ENCODE data around the gene QPCT. TPM values are rescaled to one million over a fixed set of nuclear protein-coding genes. Genes with fewer than 3 reads are reported as not detected.
"Not testable (repeated sequence)": the region's sequence is repeated elsewhere in the genome, so short reads cannot be mapped to it uniquely, and the experiment has no call there.

Gene QPCT
- total RNA-seq (7.9 TPM), polyA plus RNA-seq (11.4 TPM)

DNA sequence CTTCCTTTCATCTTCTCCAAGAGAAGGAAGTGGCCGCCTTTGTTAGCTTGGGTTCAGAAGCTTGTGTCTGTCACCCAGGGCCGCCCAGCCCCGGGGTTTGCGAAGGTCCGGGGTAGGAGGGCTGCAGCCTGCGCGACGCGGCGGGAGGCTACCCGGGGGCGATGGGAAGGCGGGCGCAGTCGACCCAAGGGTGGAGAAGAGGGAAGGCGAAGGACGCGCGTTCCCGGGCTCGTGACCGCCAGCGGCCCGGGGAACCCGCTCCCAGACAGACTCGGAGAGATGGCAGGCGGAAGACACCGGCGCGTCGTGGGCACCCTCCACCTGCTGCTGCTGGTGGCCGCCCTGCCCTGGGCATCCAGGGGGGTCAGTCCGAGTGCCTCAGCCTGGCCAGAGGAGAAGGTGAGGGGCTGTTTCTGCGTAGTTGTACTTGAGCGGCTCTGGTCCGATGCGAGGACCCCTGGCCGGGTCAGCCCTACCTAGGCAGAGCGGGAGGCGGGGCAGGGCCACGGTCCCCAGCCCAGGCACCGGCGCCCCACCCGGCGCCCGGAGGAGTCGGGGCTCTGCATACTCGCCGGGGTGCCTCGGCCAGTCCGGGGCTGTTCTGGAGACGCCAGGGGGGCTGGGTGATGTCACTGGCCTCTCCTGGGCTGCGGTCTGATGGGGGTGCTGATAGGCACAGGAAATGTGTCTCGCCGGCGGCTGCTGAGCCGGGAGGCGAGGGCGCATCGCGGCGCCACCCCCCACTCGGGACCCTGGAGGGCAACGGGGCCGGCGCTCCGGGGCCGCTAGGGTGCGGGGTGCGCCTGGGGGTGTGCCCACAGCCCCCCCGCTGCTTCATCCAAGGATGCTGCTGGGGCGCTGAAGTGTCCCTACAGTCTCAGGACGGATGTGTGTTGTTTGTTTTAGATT, at the start of gene QPCT:
Gene QPCT, plus strand, starts transcription at position 178 of the 909 bp plus-strand sequence. Its CDS starts 102 bp downstream, at position 280.
- 2% methylated on average over 73 of the region's 73 CpGs for WGBS
- Histone ChIP-seq H3K36me3 (ENCODE audit: insufficient read depth) (no peaks in the 10 kb centered on the region), H3K4me1 (ENCODE audit: insufficient read depth) (peaks cover 2% of the 10 kb centered on the region), H3K27ac (ENCODE audit: low read depth) (peak within 1 kb of the TSS; percentile 77), H3K4me3 (ENCODE audit: low read depth, low read length) (peak within 1 kb of the TSS; percentile 63)
- no peak for DNase-seq (ENCODE audit: extremely low spot score)

DNA sequence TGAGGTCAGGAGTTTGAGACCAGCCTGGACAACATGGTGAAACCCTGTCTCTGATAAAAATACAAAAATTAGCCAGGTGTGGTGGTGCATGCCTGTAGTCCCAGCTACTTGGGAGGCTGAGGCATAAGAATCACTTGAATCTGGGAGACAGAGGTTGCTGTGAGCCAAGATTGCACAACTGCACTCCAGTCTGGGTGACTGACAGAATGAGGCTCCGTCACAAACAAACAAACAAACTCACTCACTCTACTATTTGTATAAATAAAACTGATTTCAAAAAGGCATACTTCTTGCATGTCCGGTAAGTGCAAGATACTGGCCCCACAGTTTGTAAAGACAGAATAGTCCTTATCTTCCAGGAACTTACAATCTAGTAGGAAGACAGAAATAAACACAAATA, 49.6 kb upstream of the QPCT start:
- not testable (repeated sequence) for H3K36me3 ChIP-seq (ENCODE audit: insufficient read depth); DNase-seq (ENCODE audit: extremely low spot score); H3K4me1 ChIP-seq (ENCODE audit: insufficient read depth); H3K4me3 ChIP-seq (ENCODE audit: low read depth, low read length); H3K27ac ChIP-seq (ENCODE audit: low read depth)
- 94% methylated on average over 2 of the region's 2 CpGs for WGBS

- no peak for DNase-seq (ENCODE audit: extremely low spot score)
- Histone ChIP-seq H3K27ac (ENCODE audit: low read depth) (no peak overlapping the region), H3K36me3 (ENCODE audit: insufficient read depth) (no peaks in the 10 kb centered on the region), H3K4me1 (ENCODE audit: insufficient read depth) (no peaks in the 10 kb centered on the region), H3K4me3 (ENCODE audit: low read depth, low read length) (no peak overlapping the region)
- 59% methylated on average over 1 of the region's 1 CpG for WGBS
Observed at GRCh38 chr2:37295469-37296073, 48.9 kb upstream of the QPCT start.

- no peak for DNase-seq (ENCODE audit: extremely low spot score)
- no peaks in the 10 kb centered on the region for H3K4me1 ChIP-seq (ENCODE audit: insufficient read depth)
- no peak overlapping the region for H3K27ac ChIP-seq (ENCODE audit: low read depth)
- no peaks in the 10 kb centered on the region for H3K36me3 ChIP-seq (ENCODE audit: insufficient read depth)
- no peak overlapping the region for H3K4me3 ChIP-seq (ENCODE audit: low read depth, low read length)
Observed at GRCh38 chr2:37297632-37298031, 46.8 kb upstream of the QPCT start.

DNA sequence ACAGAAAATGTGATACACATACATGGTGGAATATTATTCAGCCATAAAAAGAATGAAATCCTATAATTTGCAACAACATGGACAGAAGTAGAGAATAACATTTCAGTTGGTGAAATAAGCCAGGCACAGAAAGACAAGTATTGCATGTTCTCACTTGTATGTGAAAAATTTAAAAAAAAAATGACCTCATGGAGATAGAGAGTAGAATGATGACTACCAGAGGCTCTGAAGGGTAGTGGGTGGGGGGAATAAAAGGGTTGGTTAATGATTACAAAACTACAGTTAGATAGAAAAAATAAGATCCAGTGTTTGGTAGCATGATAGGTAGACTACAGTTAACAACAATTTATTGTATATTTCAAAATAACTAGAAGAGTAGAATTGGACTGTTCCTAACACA, 44.3 kb upstream of the QPCT start:
- Histone ChIP-seq H3K36me3 (ENCODE audit: insufficient read depth) (no peaks in the 10 kb centered on the region), H3K27ac (ENCODE audit: low read depth) (no peak overlapping the region), H3K4me1 (ENCODE audit: insufficient read depth) (no peaks in the 10 kb centered on the region), H3K4me3 (ENCODE audit: low read depth, low read length) (no peak overlapping the region)
- no peak for DNase-seq (ENCODE audit: extremely low spot score)

GRCh38 chr2:37300578-37300977, 43.9 kb upstream of the QPCT start:
- H3K27ac ChIP-seq (ENCODE audit: low read depth), result no peak overlapping the region
- 94% methylated on average over 4 of the region's 4 CpGs for WGBS
- no peak overlapping the region for H3K4me3 ChIP-seq (ENCODE audit: low read depth, low read length)
- no peaks in the 10 kb centered on the region for H3K4me1 ChIP-seq (ENCODE audit: insufficient read depth)
- no peaks in the 10 kb centered on the region for H3K36me3 ChIP-seq (ENCODE audit: insufficient read depth)
- DNase-seq (ENCODE audit: extremely low spot score), result no peak

GRCh38 chr2:37301408-37301807, 43.0 kb upstream of the QPCT start:
- Histone ChIP-seq H3K4me3 (ENCODE audit: low read depth, low read length) (no peak overlapping the region), H3K4me1 (ENCODE audit: insufficient read depth) (no peaks in the 10 kb centered on the region), H3K36me3 (ENCODE audit: insufficient read depth) (no peaks in the 10 kb centered on the region), H3K27ac (ENCODE audit: low read depth) (no peak overlapping the region)
- no peak for DNase-seq (ENCODE audit: extremely low spot score)
- 81% methylated on average over 2 of the region's 2 CpGs for WGBS

DNA sequence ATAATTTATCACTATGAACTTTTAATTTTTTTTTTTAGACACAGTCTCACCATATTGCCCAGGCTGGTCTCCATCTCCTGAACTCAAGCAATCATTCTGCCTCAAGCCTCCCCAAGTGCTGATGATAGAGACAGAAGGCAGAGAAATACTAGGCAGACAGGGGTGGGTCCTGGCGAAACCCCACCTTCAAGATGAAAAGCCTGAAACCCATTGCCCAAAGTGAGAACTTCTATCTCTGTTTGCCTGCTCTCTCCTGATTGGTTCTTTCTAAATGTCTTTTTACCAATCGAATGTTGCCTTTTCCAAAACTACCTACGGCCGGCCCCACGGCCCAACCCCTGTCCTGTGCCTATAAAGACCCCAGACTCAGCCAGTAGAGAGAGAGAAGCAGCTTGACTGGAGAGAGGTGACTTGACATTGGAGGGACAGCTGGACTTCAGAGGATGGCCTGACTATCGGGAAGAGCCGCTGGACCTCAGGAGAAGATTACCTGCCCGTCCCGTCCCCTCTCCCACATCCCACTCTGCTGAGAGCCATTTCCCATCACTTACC, 41.7 kb upstream of the QPCT start:
- H3K27ac ChIP-seq (ENCODE audit: low read depth), result no peak overlapping the region
- DNase-seq (ENCODE audit: extremely low spot score), result no peak
- WGBS, result over 99% methylated on average over 9 of the region's 9 CpGs
- H3K4me3 ChIP-seq (ENCODE audit: low read depth, low read length), result no peak overlapping the region
- no peaks in the 10 kb centered on the region for H3K36me3 ChIP-seq (ENCODE audit: insufficient read depth)
- H3K4me1 ChIP-seq (ENCODE audit: insufficient read depth), result no peaks in the 10 kb centered on the region

GRCh38 chr2:37306024-37306423, 38.4 kb upstream of the QPCT start:
- H3K4me3 ChIP-seq (ENCODE audit: low read depth, low read length), result no peak overlapping the region
- DNase-seq (ENCODE audit: extremely low spot score), result no peak
- WGBS, result 69% methylated on average over 3 of the region's 3 CpGs
- no peaks in the 10 kb centered on the region for H3K36me3 ChIP-seq (ENCODE audit: insufficient read depth)
- H3K27ac ChIP-seq (ENCODE audit: low read depth), result no peak overlapping the region
- H3K4me1 ChIP-seq (ENCODE audit: insufficient read depth), result no peaks in the 10 kb centered on the region

GRCh38 chr2:37307500-37307899, 36.9 kb upstream of the QPCT start:
- Histone ChIP-seq H3K4me1 (ENCODE audit: insufficient read depth) (no peaks in the 10 kb centered on the region), H3K36me3 (ENCODE audit: insufficient read depth) (no peaks in the 10 kb centered on the region), H3K4me3 (ENCODE audit: low read depth, low read length) (no peak overlapping the region), H3K27ac (ENCODE audit: low read depth) (no peak overlapping the region)
- no peak for DNase-seq (ENCODE audit: extremely low spot score)
- WGBS, result 73% methylated on average over 2 of the region's 2 CpGs

DNA sequence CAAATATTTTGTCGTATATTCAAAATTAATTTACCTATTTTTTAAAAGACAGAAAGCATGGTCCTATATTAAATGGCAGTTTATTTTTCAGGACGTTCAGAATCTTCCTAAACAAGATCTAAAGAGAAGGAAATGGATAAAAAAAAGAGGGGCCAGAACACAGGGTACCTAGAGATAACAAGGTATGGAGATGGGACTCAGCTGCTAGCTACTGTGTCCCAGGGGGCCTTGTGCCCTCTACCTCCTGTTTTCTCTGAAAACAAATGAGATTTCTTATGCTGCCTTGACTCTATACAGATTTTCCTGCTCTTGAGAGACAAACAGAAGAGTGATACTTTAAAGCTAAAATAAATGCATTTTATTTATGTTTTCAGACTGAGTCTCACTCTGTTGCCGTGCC, 29.1 kb upstream of the QPCT start:
- DNase-seq (ENCODE audit: extremely low spot score), result no peak
- no peaks in the 10 kb centered on the region for H3K4me1 ChIP-seq (ENCODE audit: insufficient read depth)
- H3K4me3 ChIP-seq (ENCODE audit: low read depth, low read length), result no peak overlapping the region
- WGBS, result 90% methylated on average over 3 of the region's 3 CpGs
- no peaks in the 10 kb centered on the region for H3K36me3 ChIP-seq (ENCODE audit: insufficient read depth)
- no peak overlapping the region for H3K27ac ChIP-seq (ENCODE audit: low read depth)

GRCh38 chr2:37316181-37316580, 28.2 kb upstream of the QPCT start:
- DNase-seq (ENCODE audit: extremely low spot score), result no peak
- no peak overlapping the region for H3K4me3 ChIP-seq (ENCODE audit: low read depth, low read length)
- 93% methylated on average over 5 of the region's 5 CpGs for WGBS
- no peak overlapping the region for H3K27ac ChIP-seq (ENCODE audit: low read depth)
- H3K36me3 ChIP-seq (ENCODE audit: insufficient read depth), result no peaks in the 10 kb centered on the region
- no peaks in the 10 kb centered on the region for H3K4me1 ChIP-seq (ENCODE audit: insufficient read depth)

GRCh38 chr2:37317746-37318145, 26.7 kb upstream of the QPCT start:
- DNase-seq (ENCODE audit: extremely low spot score), result no peak
- WGBS, result 95% methylated on average over 1 of the region's 1 CpG
- Histone ChIP-seq H3K27ac (ENCODE audit: low read depth) (no peak overlapping the region), H3K4me3 (ENCODE audit: low read depth, low read length) (no peak overlapping the region), H3K36me3 (ENCODE audit: insufficient read depth) (no peaks in the 10 kb centered on the region), H3K4me1 (ENCODE audit: insufficient read depth) (no peaks in the 10 kb centered on the region)

DNA sequence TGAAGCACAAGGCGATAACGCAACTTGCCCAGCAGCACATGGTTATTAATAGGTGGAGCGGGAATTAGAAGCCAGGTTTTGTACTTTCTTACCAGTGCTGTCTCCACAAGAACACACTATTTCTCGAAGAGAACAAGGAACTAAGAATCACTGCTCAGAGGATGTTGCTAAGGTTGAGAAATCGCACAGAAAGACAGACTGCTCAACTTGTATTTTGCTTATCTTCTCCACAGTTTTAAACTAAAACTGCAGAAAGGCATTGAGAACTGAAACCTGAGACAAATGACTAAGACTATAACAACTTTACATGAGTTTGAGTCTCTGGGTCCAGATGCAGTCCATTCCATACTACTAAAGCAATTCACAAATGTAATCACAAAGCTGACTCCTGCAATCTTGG, 26.0 kb upstream of the QPCT start:
- H3K36me3 ChIP-seq (ENCODE audit: insufficient read depth), result no peaks in the 10 kb centered on the region
- no peak overlapping the region for H3K4me3 ChIP-seq (ENCODE audit: low read depth, low read length)
- DNase-seq (ENCODE audit: extremely low spot score), result no peak
- no peaks in the 10 kb centered on the region for H3K4me1 ChIP-seq (ENCODE audit: insufficient read depth)
- H3K27ac ChIP-seq (ENCODE audit: low read depth), result peak overlapping the region; percentile 38
- WGBS, result 71% methylated on average over 5 of the region's 5 CpGs
